ENCODE measurements around the gene SARDH.

GRCh38 chr9:133747309-133747708, 9.2 kb upstream of the SARDH start:
- TF ChIP-seq CTCF (optimal IDR thresholded peaks at IDR 0.05 in 1 of 3, IDR thresholded peaks at IDR 0.05 in 1 of 3, conservative IDR thresholded peaks at IDR 0.05 in 1 of 3; ENCODE audit: extremely low read depth in 1 of 3, insufficient read depth in 2 of 3, low read length in 3 of 3) (no peak), EZH2 (IDR thresholded peaks at IDR 0.05; ENCODE audit: low read length) (no peak)

Measured in keratinocyte (primary cell).